Measurements from ENCODE around the gene ERLIN1. TPM values are rescaled to one million over a fixed set of nuclear protein-coding genes. Genes with fewer than 3 reads are reported as not detected.

ERLIN1 gene
- polyA plus RNA-seq (2012; ENCODE audit: missing spikeins) = 13.4 TPM

DNA sequence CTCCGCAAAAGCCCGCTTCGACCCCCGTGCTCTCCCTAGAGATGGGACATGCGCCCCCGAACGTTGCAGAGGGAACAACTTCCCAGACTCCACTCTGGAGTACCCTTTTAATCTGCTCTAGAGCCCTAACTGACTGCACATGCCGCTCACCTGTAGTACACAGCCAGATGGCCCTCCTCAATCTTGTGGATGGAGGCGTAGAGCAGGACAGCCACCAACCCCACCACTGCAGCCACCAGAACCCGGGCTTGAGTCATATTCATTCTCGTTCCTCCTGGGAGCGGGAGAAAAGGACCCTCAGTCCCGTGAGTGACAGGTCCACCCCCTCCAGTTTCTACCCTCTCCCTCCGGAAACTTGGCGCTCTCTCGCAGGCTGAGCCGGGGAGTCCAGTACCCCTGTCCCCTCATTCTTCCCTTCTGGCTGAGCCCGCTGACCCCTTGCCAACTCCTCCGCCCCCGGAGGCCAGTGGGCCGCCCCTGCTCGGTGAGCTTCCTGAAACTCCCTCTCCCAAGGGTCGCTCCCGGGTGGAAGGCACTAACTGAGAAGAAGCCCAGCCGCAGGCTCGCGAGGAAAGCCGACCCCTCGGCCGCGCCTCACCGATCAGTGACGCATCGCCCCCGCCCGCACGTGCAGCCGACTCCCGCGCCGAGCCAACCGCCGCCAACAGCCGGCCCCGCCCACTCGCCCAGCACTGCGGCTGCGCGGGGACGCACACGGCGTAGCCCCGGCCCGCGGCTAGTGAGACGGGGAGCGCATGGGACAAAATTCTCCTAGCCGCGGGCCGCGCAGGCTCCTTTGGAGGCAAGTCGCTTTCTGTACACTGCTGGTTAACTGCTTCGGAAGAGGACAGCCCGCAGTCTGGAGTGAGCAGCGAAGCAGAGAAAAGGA, at the start of gene ERLIN1:
Gene ERLIN1 (minus strand): TSS at position 666 of the 889 bp plus-strand sequence. CDS start 403 bp downstream, at position 263.
- TF ChIP-seq POLR2A (IDR thresholded peaks at IDR 0.05; ENCODE audit: low read depth, low read length) (peak; percentile 82), TAF1 (IDR thresholded peaks at IDR 0.05; ENCODE audit: borderline replicate concordance, low read depth, low read length) (peak; percentile 79; the same call in 1 of the 2 replicates), POLR2AphosphoS5 (IDR thresholded peaks at IDR 0.05; ENCODE audit: low read depth, low read length) (peak; percentile 88)
- DNase-seq (ENCODE audit: insufficient read length) = peak; percentile 83
- peak; percentile 96 for FAIRE-seq

DNA sequence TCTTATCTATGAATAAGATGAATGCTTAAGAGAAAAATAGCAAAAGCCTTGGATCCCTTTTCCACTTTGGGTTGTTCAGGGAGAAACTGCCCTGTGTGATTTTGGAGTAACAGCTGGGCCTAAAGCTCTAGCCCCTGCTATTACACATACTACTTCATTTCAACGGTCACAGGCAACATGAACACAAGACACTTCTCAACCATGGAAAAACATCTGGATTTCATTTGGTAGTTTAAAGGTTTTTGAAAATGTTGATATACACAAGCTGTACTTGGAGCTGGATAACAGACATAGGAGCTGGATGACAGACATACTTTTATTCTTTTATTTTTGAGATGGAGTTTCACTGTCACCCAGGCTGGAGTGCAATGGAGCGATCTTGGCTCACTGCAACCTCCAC, 46.3 kb upstream of the ERLIN1 start:
- TF ChIP-seq POLR2AphosphoS5 (IDR thresholded peaks at IDR 0.05; ENCODE audit: low read depth, low read length) (no peak), TAF1 (IDR thresholded peaks at IDR 0.05; ENCODE audit: borderline replicate concordance, low read depth, low read length) (no peak), POLR2A (IDR thresholded peaks at IDR 0.05; ENCODE audit: low read depth, low read length) (no peak)
- no peak for DNase-seq (ENCODE audit: insufficient read length)
- no peak for FAIRE-seq

- DNase-seq (ENCODE audit: insufficient read length) (no peak), FAIRE-seq (no peak)
- TF ChIP-seq POLR2A (IDR thresholded peaks at IDR 0.05; ENCODE audit: low read depth, low read length) = no peak
- no peak for TF ChIP-seq POLR2AphosphoS5 (IDR thresholded peaks at IDR 0.05; ENCODE audit: low read depth, low read length)
- TF ChIP-seq TAF1 (IDR thresholded peaks at IDR 0.05; ENCODE audit: borderline replicate concordance, low read depth, low read length) = no peak
Observed at GRCh38 chr10:100229819-100230422, 44.1 kb upstream of the ERLIN1 start.

- DNase-seq (ENCODE audit: insufficient read length) = no peak
- TF ChIP-seq POLR2A (IDR thresholded peaks at IDR 0.05; ENCODE audit: low read depth, low read length) (no peak), TAF1 (IDR thresholded peaks at IDR 0.05; ENCODE audit: borderline replicate concordance, low read depth, low read length) (no peak), POLR2AphosphoS5 (IDR thresholded peaks at IDR 0.05; ENCODE audit: low read depth, low read length) (no peak)
- FAIRE-seq = no peak
Observed at GRCh38 chr10:100223879-100224278, 38.0 kb upstream of the ERLIN1 start.

- FAIRE-seq = no peak
- DNase-seq (ENCODE audit: insufficient read length) = no peak
- TF ChIP-seq POLR2A (IDR thresholded peaks at IDR 0.05; ENCODE audit: low read depth, low read length) (no peak), POLR2AphosphoS5 (IDR thresholded peaks at IDR 0.05; ENCODE audit: low read depth, low read length) (no peak), TAF1 (IDR thresholded peaks at IDR 0.05; ENCODE audit: borderline replicate concordance, low read depth, low read length) (no peak)
Observed at GRCh38 chr10:100222529-100222928, 36.7 kb upstream of the ERLIN1 start.

DNA sequence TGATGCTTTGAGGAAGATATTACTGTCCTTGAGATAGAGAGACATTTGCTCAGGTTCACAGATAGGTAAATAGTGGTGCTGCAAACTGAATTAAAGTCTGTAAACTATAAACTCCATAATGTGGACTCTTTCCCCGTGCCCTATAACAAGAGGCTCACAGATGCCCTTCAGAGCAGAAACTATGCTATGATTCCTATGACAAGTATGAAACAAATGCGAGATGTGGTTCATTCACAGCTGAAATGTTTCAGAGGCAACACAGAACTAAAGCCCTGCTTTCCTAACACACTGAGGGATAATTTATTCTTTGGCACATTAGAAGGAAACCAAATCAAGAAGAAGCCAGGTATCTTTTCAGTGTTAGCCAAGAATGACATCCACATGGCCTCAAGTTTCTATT, 30.2 kb upstream of the ERLIN1 start:
- FAIRE-seq = no peak
- DNase-seq (ENCODE audit: insufficient read length) = no peak
- TF ChIP-seq POLR2AphosphoS5 (IDR thresholded peaks at IDR 0.05; ENCODE audit: low read depth, low read length) (no peak), TAF1 (IDR thresholded peaks at IDR 0.05; ENCODE audit: borderline replicate concordance, low read depth, low read length) (no peak), POLR2A (IDR thresholded peaks at IDR 0.05; ENCODE audit: low read depth, low read length) (no peak)

- no peak for DNase-seq (ENCODE audit: insufficient read length)
- no peak for FAIRE-seq
- TF ChIP-seq POLR2AphosphoS5 (IDR thresholded peaks at IDR 0.05; ENCODE audit: low read depth, low read length) = no peak
- TF ChIP-seq POLR2A (IDR thresholded peaks at IDR 0.05; ENCODE audit: low read depth, low read length) = no peak
- no peak for TF ChIP-seq TAF1 (IDR thresholded peaks at IDR 0.05; ENCODE audit: borderline replicate concordance, low read depth, low read length)
Observed at GRCh38 chr10:100209303-100209702, 23.5 kb upstream of the ERLIN1 start.

DNA sequence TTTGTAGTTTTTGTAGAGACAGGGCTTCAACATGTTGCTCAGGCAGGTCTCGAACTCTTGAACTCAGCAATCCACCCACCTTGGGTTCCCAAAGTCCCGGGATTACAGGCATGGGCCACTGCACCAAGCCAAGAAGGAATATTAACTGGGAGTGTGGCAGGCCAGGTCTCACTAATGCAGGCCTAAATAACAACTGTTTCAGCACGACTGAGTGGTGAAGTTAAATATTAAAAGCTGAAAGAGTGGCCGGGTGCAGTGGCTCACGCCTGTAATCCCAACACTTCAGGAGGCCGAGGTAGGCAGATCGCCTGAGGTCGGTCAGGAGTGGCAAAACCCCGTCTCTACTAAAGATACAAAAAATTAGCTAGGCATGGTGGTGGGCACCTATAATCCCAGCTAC, 22.4 kb upstream of the ERLIN1 start:
- TF ChIP-seq POLR2A (IDR thresholded peaks at IDR 0.05; ENCODE audit: low read depth, low read length) (no peak), POLR2AphosphoS5 (IDR thresholded peaks at IDR 0.05; ENCODE audit: low read depth, low read length) (no peak), TAF1 (IDR thresholded peaks at IDR 0.05; ENCODE audit: borderline replicate concordance, low read depth, low read length) (no peak)
- FAIRE-seq (no peak), DNase-seq (ENCODE audit: insufficient read length) (no peak)

- DNase-seq (ENCODE audit: insufficient read length) (no peak), FAIRE-seq (no peak)
- no peak for TF ChIP-seq TAF1 (IDR thresholded peaks at IDR 0.05; ENCODE audit: borderline replicate concordance, low read depth, low read length)
- no peak for TF ChIP-seq POLR2A (IDR thresholded peaks at IDR 0.05; ENCODE audit: low read depth, low read length)
- TF ChIP-seq POLR2AphosphoS5 (IDR thresholded peaks at IDR 0.05; ENCODE audit: low read depth, low read length) = no peak
Observed at GRCh38 chr10:100204370-100204769, 18.5 kb upstream of the ERLIN1 start.

DNA sequence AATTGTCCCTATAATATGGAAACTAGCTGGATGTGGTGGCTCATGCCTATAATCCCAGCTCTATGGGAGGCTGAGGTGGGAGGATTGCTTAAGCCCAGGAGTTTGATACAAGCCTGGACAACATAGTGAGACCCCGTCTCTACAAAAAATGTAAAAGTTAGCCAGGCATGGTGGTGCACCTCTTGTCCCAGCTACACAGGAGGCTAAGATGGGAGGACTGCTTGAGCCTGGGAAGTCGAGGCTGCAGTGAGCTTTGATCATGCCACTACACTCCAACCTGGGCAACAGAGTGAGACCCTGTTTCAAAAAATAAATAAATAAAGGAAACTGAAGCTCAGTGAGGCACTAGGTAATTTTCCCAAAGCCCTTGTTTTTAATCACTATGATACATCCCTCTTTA, 15.7 kb upstream of the ERLIN1 start:
- FAIRE-seq = no peak
- TF ChIP-seq POLR2A (IDR thresholded peaks at IDR 0.05; ENCODE audit: low read depth, low read length) = no peak
- TF ChIP-seq POLR2AphosphoS5 (IDR thresholded peaks at IDR 0.05; ENCODE audit: low read depth, low read length) = no peak
- no peak for TF ChIP-seq TAF1 (IDR thresholded peaks at IDR 0.05; ENCODE audit: borderline replicate concordance, low read depth, low read length)
- DNase-seq (ENCODE audit: insufficient read length) = no peak

- no peak for TF ChIP-seq POLR2AphosphoS5 (IDR thresholded peaks at IDR 0.05; ENCODE audit: low read depth, low read length)
- FAIRE-seq = no peak
- DNase-seq (ENCODE audit: insufficient read length) = no peak
Observed at GRCh38 chr10:100194711-100195110, 8.9 kb upstream of the ERLIN1 start.

- FAIRE-seq (no peak), DNase-seq (ENCODE audit: insufficient read length) (no peak)
- TF ChIP-seq POLR2AphosphoS5 (IDR thresholded peaks at IDR 0.05; ENCODE audit: low read depth, low read length) (no peak), POLR2A (IDR thresholded peaks at IDR 0.05; ENCODE audit: low read depth, low read length) (no peak), TAF1 (IDR thresholded peaks at IDR 0.05; ENCODE audit: borderline replicate concordance, low read depth, low read length) (no peak)
Observed at GRCh38 chr10:100192350-100192749, 6.5 kb upstream of the ERLIN1 start.
